HEK293 (cell line): ENCODE measurements around the gene ARL3.

ENCODE experiments used
- GLIS1 ChIP-seq: fragments of 450-650 bp; formaldehyde crosslinking; IDR thresholded peaks from 2 replicates; pipeline ENCODE4 v1.5.1; 2016; ENCODE audit warnings: missing biosample characterization, missing genetic modification characterization
- KLF16 ChIP-seq: fragments of 450-650 bp; formaldehyde crosslinking; IDR thresholded peaks from 2 replicates; pipeline ENCODE4 v1.5.1; 2017; ENCODE audit warnings: missing biosample characterization, missing genetic modification characterization
- MZF1 ChIP-seq: fragments of 450-650 bp; formaldehyde crosslinking; IDR thresholded peaks from 2 replicates; pipeline ENCODE4 v1.5.1; 2017; ENCODE audit warnings: missing biosample characterization, missing genetic modification characterization, borderline replicate concordance
- OSR2 ChIP-seq: fragments of 450-650 bp; formaldehyde crosslinking; IDR thresholded peaks from 2 replicates; pipeline ENCODE4 v1.5.1; 2016; ENCODE audit warnings: missing biosample characterization, missing genetic modification characterization
- PRDM4 ChIP-seq: fragments of 450-650 bp; formaldehyde crosslinking; IDR thresholded peaks from 2 replicates; pipeline ENCODE4 v1.5.1; 2017; ENCODE audit warnings: missing biosample characterization, missing genetic modification characterization
- ZNF133 ChIP-seq: fragments of 450-650 bp; formaldehyde crosslinking; IDR thresholded peaks from 2 replicates; pipeline ENCODE4 v1.5.1; 2016; ENCODE audit warnings: missing biosample characterization, missing genetic modification characterization
- ZNF140 ChIP-seq: fragments of 450-650 bp; formaldehyde crosslinking; IDR thresholded peaks from 2 replicates; pipeline ENCODE4 v1.5.1; 2016; ENCODE audit warnings: missing biosample characterization, missing genetic modification characterization
- ZNF148 ChIP-seq: fragments of 450-650 bp; formaldehyde crosslinking; IDR thresholded peaks from 2 replicates; pipeline ENCODE4 v1.5.0; 2017; ENCODE audit warnings: missing biosample characterization, missing genetic modification characterization, borderline replicate concordance
- ZNF202 ChIP-seq: fragments of 450-650 bp; formaldehyde crosslinking; IDR thresholded peaks from 2 replicates; pipeline ENCODE4 v1.5.1; 2016; ENCODE audit warnings: missing biosample characterization, missing genetic modification characterization, borderline replicate concordance
- ZNF223 ChIP-seq: fragments of 450-650 bp; formaldehyde crosslinking; IDR thresholded peaks from 2 replicates; pipeline ENCODE4 v1.5.1; 2016; ENCODE audit warnings: missing biosample characterization, missing genetic modification characterization
- ZNF274 ChIP-seq, 2 experiments: fragments of 200-500 bp in 1 of 2; fragments of 450-650 bp in 1 of 2; sonication (Bioruptor generic) in 1 of 2; formaldehyde crosslinking in 1 of 2; IDR thresholded peaks; 2 replicates each; pipeline versions ENCODE4 v1.5.1 to v1.6.1; 2014 to 2016; ENCODE audit warnings: borderline replicate concordance in 1 of 2, inconsistent platforms in 1 of 2, low read length in 1 of 2, missing biosample characterization in 1 of 2, missing genetic modification characterization in 1 of 2
- ZNF302 ChIP-seq: fragments of 450-650 bp; formaldehyde crosslinking; IDR thresholded peaks from 2 replicates; pipeline ENCODE4 v1.5.1; 2016; ENCODE audit warnings: missing biosample characterization, missing genetic modification characterization, low read depth
- ZNF426 ChIP-seq: fragments of 450-650 bp; formaldehyde crosslinking; IDR thresholded peaks from 2 replicates; pipeline ENCODE4 v1.5.1; 2017; ENCODE audit warnings: missing biosample characterization, missing genetic modification characterization, mild to moderate bottlenecking, inconsistent platforms, moderate library complexity
- ZNF544 ChIP-seq: fragments of 450-650 bp; formaldehyde crosslinking; IDR thresholded peaks from 2 replicates; pipeline ENCODE4 v1.5.0; 2017; ENCODE audit warnings: missing biosample characterization, missing genetic modification characterization
- ZNF660 ChIP-seq: fragments of 450-650 bp; IDR thresholded peaks from 2 replicates; pipeline ENCODE4 v1.5.1; 2018; ENCODE audit warnings: missing biosample characterization, mild to moderate bottlenecking, missing genetic modification characterization
- ZNF664 ChIP-seq: fragments of 450-650 bp; formaldehyde crosslinking; IDR thresholded peaks from 2 replicates; pipeline ENCODE4 v1.5.1; 2016; ENCODE audit warnings: missing biosample characterization, missing genetic modification characterization
- ZNF837 ChIP-seq: fragments of 450-650 bp; formaldehyde crosslinking; IDR thresholded peaks from 2 replicates; pipeline ENCODE4 v1.5.1; 2016; ENCODE audit warnings: missing biosample characterization, missing genetic modification characterization
- ZXDB ChIP-seq: fragments of 450-650 bp; formaldehyde crosslinking; IDR thresholded peaks from 2 replicates; pipeline ENCODE4 v1.5.1; 2016; ENCODE audit warnings: missing biosample characterization, missing genetic modification characterization
- TF ChIP-seq, protein P1 (sequence below): fragments of 450-650 bp; formaldehyde crosslinking; IDR thresholded peaks from 2 replicates; pipeline ENCODE4 v1.5.1; 2016; ENCODE audit warnings: missing biosample characterization, missing genetic modification characterization
- TF ChIP-seq, protein P2 (sequence below): fragments of 450-650 bp; formaldehyde crosslinking; IDR thresholded peaks from 2 replicates; pipeline ENCODE4 v1.5.1; 2016; ENCODE audit warnings: missing biosample characterization, missing genetic modification characterization
- TF ChIP-seq, protein P3 (sequence below): fragments of 450-650 bp; formaldehyde crosslinking; IDR thresholded peaks from 2 replicates; pipeline ENCODE4 v1.5.1; 2016; ENCODE audit warnings: missing biosample characterization, missing genetic modification characterization, borderline replicate concordance
- TF ChIP-seq, protein P4 (sequence below): fragments of 450-650 bp; formaldehyde crosslinking; IDR thresholded peaks from 2 replicates; pipeline ENCODE4 v1.5.1; 2017; ENCODE audit warnings: missing biosample characterization, missing genetic modification characterization

The ARL3 gene

GRCh38 chr10:102713814-102714620, at the start of gene ARL3 (continued):
- no peak for TF ChIP-seq ZNF148
- no peak for TF ChIP-seq ZNF202 (tag by site-specific recombination)
- TF ChIP-seq ZNF140 (tag by site-specific recombination): no peak
- peak; percentile 79 for TF ChIP-seq KLF16
- TF ChIP-seq MZF1 (tag by site-specific recombination): peak; percentile 70; the same call in 1 of the 2 replicates
- no peak for TF ChIP-seq ZNF544
- peak; percentile 100 for TF ChIP-seq ZNF223 (tag by site-specific recombination)
- TF ChIP-seq ZNF274 (IDR thresholded peaks at IDR 0.05; ENCODE audit: low read length): no peak
- no peak for TF ChIP-seq ZNF274 (tag by site-specific recombination; IDR thresholded peaks at IDR 0.05; ENCODE audit: borderline replicate concordance)
- TF ChIP-seq ZNF302 (tag by site-specific recombination): no peak
- TF ChIP-seq, protein P1, sequence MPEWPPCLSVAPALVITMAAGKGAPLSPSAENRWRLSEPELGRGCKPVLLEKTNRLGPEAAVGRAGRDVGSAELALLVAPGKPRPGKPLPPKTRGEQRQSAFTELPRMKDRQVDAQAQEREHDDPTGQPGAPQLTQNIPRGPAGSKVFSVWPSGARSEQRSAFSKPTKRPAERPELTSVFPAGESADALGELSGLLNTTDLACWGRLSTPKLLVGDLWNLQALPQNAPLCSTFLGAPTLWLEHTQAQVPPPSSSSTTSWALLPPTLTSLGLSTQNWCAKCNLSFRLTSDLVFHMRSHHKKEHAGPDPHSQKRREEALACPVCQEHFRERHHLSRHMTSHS (tag by site-specific recombination): no peak
- TF ChIP-seq, protein P2, sequence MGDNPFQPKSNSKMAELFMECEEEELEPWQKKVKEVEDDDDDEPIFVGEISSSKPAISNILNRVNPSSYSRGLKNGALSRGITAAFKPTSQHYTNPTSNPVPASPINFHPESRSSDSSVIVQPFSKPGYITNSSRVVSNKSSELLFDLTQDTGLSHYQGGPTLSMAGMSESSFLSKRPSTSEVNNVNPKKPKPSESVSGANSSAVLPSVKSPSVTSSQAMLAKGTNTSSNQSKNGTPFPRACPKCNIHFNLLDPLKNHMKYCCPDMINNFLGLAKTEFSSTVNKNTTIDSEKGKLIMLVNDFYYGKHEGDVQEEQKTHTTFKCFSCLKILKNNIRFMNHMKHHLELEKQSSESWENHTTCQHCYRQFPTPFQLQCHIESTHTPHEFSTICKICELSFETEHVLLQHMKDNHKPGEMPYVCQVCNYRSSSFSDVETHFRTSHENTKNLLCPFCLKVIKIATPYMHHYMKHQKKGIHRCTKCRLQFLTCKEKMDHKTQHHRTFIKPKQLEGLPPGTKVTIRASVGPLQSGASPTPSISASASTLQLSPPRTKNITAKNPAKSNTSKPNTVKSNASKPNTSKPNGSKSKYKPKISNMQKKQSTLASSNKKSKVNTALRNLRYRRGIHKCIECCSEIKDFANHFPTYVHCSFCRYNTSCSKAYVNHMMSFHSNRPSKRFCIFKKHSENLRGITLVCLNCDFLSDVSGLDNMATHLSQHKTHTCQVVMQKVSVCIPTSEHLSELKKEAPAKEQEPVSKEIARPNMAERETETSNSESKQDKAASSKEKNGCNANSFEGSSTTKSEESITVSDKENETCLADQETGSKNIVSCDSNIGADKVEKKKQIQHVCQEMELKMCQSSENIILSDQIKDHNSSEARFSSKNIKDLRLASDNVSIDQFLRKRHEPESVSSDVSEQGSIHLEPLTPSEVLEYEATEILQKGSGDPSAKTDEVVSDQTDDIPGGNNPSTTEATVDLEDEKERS: no peak
- TF ChIP-seq, protein P3, sequence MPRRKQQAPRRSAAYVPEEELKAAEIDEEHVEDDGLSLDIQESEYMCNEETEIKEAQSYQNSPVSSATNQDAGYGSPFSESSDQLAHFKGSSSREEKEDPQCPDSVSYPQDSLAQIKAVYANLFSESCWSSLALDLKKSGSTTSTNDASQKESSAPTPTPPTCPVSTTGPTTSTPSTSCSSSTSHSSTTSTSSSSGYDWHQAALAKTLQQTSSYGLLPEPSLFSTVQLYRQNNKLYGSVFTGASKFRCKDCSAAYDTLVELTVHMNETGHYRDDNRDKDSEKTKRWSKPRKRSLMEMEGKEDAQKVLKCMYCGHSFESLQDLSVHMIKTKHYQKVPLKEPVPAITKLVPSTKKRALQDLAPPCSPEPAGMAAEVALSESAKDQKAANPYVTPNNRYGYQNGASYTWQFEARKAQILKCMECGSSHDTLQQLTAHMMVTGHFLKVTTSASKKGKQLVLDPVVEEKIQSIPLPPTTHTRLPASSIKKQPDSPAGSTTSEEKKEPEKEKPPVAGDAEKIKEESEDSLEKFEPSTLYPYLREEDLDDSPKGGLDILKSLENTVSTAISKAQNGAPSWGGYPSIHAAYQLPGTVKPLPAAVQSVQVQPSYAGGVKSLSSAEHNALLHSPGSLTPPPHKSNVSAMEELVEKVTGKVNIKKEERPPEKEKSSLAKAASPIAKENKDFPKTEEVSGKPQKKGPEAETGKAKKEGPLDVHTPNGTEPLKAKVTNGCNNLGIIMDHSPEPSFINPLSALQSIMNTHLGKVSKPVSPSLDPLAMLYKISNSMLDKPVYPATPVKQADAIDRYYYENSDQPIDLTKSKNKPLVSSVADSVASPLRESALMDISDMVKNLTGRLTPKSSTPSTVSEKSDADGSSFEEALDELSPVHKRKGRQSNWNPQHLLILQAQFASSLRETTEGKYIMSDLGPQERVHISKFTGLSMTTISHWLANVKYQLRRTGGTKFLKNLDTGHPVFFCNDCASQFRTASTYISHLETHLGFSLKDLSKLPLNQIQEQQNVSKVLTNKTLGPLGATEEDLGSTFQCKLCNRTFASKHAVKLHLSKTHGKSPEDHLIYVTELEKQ: no peak
- TF ChIP-seq, protein P4, sequence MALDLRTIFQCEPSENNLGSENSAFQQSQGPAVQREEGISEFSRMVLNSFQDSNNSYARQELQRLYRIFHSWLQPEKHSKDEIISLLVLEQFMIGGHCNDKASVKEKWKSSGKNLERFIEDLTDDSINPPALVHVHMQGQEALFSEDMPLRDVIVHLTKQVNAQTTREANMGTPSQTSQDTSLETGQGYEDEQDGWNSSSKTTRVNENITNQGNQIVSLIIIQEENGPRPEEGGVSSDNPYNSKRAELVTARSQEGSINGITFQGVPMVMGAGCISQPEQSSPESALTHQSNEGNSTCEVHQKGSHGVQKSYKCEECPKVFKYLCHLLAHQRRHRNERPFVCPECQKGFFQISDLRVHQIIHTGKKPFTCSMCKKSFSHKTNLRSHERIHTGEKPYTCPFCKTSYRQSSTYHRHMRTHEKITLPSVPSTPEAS (tag by site-specific recombination): peak; percentile 21; the same call in 1 of the 2 replicates
- TF ChIP-seq ZNF426 (tag by site-specific recombination): no peak
- TF ChIP-seq ZNF664 (tag by site-specific recombination): no peak
- TF ChIP-seq PRDM4: peak; percentile 44; the same call in 1 of the 2 replicates
- TF ChIP-seq ZNF837 (tag by site-specific recombination): no peak
- no peak for TF ChIP-seq ZNF133 (tag by site-specific recombination)
- no peak; the same call in 1 of the 2 replicates for TF ChIP-seq OSR2 (tag by site-specific recombination)
- peak; percentile 86 for TF ChIP-seq ZXDB
- TF ChIP-seq GLIS1 (tag by site-specific recombination): peak; percentile 68
- TF ChIP-seq ZNF660 (tag by site-specific recombination): peak; percentile 17; the same call in 1 of the 2 replicates
